Activated CD8-positive, alpha-beta T cell treated with anti-CD3 and anti-CD28 coated beads, Interleukin-2, amount 10 ng/mL, durations not matched to agents 7 days and 5 days (primary cell): ENCODE results near the gene LMAN1L. TPM values are rescaled to one million over a fixed set of nuclear protein-coding genes. Genes with fewer than 3 reads are reported as not detected.

Source experiments
- ATAC-seq: fragments of 150-1000 bp; cut with Tn5 transposase; one replicate; pipeline ENCODE4 v1.10.0; 2021; ENCODE audit warnings: moderate library complexity
- CTCF ChIA-PET: fragments of 350-600 bp; sonication (Branson Sonifier 250); formaldehyde crosslinking; loops from one replicate; lab custom pipeline; 2021; ENCODE audit warnings: antibody characterized with exemption; lab: Charles Lee
- POLR2A ChIA-PET: fragments of 350-600 bp; sonication (Branson Sonifier 250); formaldehyde crosslinking; loops from one replicate; lab custom pipeline; 2021; ENCODE audit warnings: antibody characterized with exemption; lab: Charles Lee
- DNase-seq: peaks from one replicate; pipeline ENCODE4 v3.0.0-alpha.2; 2020
- H3K27ac Mint-ChIP-seq: one replicate; pipeline ENCODE4 v1.8.0; 2021; ENCODE audit warnings: mild to moderate bottlenecking, mixed read lengths
- H3K27me3 Mint-ChIP-seq: one replicate; pipeline ENCODE4 v1.8.0; 2021; ENCODE audit warnings: low read depth, mixed read lengths
- H3K36me3 Mint-ChIP-seq: one replicate; pipeline ENCODE4 v1.8.0; 2021; ENCODE audit warnings: low read depth, mixed read lengths
- H3K4me1 Mint-ChIP-seq: one replicate; pipeline ENCODE4 v1.8.0; 2021; ENCODE audit warnings: low read depth, mixed read lengths
- H3K4me3 Mint-ChIP-seq: one replicate; pipeline ENCODE4 v1.8.0; 2021; ENCODE audit warnings: mild to moderate bottlenecking, mixed read lengths
- H3K9me3 Mint-ChIP-seq: one replicate; pipeline ENCODE4 v1.8.0; 2022; ENCODE audit warnings: mixed read lengths; ENCODE audit not compliant: insufficient read depth
- total RNA-seq, 2 experiments: library from RNA; stranded (reverse); gene quantifications; one replicate each; pipeline ENCODE4 v1.2.3, GENCODE V29; 2021

The LMAN1L gene
- total RNA-seq, 2 experiments from 2014 or later = 0.47 to 1.0 TPM

DNA sequence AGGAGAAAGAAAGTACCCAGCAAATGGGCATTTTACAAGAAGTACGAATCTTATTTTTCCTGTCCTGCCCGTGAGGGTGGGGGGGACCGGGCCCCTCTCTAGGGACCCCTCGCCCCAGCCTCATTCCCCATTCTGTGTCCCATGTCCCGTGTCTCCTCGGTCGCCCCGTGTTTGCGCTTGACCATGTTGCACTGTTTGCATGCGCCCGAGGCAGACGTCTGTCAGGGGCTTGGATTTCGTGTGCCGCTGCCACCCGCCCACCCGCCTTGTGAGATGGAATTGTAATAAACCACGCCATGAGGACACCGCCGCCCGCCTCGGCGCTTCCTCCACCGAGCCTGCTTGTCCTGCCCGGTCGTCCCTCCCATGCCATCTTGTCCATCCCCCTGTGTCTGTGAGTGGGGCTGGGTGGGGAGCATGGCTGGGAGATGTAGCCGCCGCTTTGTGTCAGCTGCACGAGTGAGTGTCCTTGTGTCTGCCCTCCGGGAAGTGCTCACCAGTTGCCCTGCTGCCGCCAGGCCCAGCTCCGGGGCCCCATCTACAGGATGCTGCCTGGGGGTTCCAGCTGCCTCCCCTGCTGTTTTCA is 9.7 kb upstream of the LMAN1L start:
- H3K4me3 Mint-ChIP-seq = no peak overlapping the region
- no peaks in the 10 kb centered on the region for H3K9me3 Mint-ChIP-seq
- H3K27me3 Mint-ChIP-seq = no peaks in the 10 kb centered on the region
- peaks cover 52% of the 10 kb centered on the region for H3K4me1 Mint-ChIP-seq
- ChIA-PET CTCF (interaction anchor here (7.2 kb wide), 1 partner anchor 9 kb away, joined by 27 read pairs; no protein-coding TSS in a partner anchor), POLR2A (no interaction called here)
- DNase-seq (no peak), ATAC-seq (no peak)
- H3K27ac Mint-ChIP-seq = no peak overlapping the region
- peaks cover 62% of the 10 kb centered on the region for H3K36me3 Mint-ChIP-seq

DNA sequence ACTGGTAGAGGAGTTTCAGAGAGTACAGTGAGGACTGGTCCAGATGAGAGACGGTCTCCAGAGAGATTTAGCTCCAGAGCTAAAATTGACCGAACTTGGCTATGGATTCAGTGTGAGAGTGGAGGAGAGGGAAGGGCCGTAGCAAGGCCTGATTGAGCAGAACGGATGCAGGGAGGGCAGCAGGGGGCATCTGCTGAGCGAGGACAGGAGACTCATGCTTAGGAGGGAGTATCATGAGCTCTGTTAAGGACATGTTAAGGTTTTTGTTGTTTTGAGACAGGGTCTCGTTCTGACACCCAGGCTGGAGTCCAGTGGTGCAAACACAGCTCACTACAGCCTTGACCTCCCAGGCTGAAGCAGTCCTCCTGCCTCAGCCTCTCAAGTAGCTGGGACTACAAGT is 7.7 kb upstream of the LMAN1L start:
- ChIA-PET CTCF (interaction anchor here (0.8 to 7.2 kb wide), 5 partner anchors 11 to 33 kb away, joined by 3 to 27 read pairs (median 7); no protein-coding TSS in a partner anchor), POLR2A (interaction anchor here (1.0 to 1.2 kb wide), 4 partner anchors 12 to 28 kb away, joined by 3 to 4 read pairs (median 4); no protein-coding TSS in a partner anchor)
- Mint-ChIP-seq H3K9me3 (no peaks in the 10 kb centered on the region), H3K4me1 (peaks cover 33% of the 10 kb centered on the region), H3K27ac (peak overlapping the region; percentile 61), H3K27me3 (peaks cover 5% of the 10 kb centered on the region), H3K4me3 (no peak overlapping the region), H3K36me3 (peaks cover 45% of the 10 kb centered on the region)
- ATAC-seq (no peak), DNase-seq (no peak)

DNA sequence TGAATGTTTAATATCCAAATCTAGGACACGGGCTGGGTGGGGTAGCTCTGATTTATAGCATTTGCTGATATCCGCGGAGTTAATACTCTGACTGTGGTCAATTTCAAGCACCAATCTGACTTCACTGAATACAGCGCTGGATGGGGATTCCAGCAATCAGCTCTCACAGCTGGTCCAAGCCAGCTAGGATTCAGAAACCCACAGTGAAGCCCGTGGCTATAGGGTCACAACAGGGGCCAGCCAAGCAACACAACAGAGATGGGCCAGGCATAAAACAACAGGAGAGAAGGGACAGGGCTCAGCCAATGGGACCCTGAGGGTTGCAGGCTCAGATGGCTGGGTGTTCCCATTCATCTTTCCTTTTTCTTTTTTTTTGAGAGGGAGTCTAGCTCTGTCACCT is 5.4 kb upstream of the LMAN1L start:
- Mint-ChIP-seq H3K27ac (peak overlapping the region; percentile 44), H3K4me3 (no peak overlapping the region), H3K4me1 (peaks cover 23% of the 10 kb centered on the region), H3K36me3 (peaks cover 25% of the 10 kb centered on the region), H3K27me3 (peaks cover 7% of the 10 kb centered on the region), H3K9me3 (no peaks in the 10 kb centered on the region)
- CTCF ChIA-PET = interaction anchor here (1.0 to 7.2 kb wide), 3 partner anchors 14 to 36 kb away, joined by 4 to 27 read pairs (median 4); no protein-coding TSS in a partner anchor
- ATAC-seq = no peak
- no peak for DNase-seq
- POLR2A ChIA-PET = interaction anchor here (0.8 to 1.3 kb wide), 2 partner anchors 19 to 39 kb away, joined by 3 read pairs; partner anchors contain the start of gene CPLX3

DNA sequence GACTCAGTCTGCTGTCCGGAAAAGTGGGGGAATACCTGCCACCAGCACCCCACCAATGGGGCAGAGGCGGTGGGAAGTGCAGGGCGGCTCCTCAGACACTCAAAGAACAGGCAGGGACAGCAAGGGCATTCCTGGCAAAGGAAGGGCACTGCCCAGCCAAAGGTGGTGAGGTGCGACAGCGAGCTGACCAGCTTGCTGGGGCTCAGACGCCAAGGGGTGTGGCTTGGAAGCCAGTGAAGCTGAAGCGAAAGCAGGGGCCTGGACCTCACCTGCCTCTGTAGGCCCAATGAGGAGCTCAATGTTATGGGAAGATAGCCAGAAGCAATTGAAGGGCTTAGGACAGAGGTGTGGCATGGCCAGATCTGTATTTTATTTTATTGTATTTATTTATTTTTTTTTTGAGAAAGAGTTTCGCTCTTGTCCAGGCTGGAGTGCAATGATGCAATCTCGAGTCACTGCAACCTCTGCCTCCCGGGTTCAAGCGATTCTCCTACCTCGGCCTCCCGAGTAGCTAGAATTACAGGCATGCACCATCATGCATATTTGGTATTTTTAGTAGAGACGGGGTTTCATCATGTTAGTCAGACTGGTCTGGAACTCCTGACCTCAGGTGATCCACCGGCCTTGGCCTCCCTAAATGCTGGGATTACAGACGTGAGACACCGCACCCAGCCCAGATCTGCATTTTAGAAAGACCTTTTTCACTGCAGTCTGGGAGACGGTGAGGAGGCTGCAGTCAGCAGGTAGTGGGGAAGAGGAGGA is 4.4 kb upstream of the LMAN1L start:
- ChIA-PET CTCF (interaction anchor here (0.6 to 7.2 kb wide), 7 partner anchors 9 to 93 kb away, joined by 3 to 27 read pairs (median 4); no protein-coding TSS in a partner anchor), POLR2A (interaction anchor here (0.7 to 1.3 kb wide), 2 partner anchors 40 to 163 kb away, joined by 3 read pairs; no protein-coding TSS in a partner anchor)
- DNase-seq (no peak), ATAC-seq (no peak)
- H3K27me3 Mint-ChIP-seq = peaks cover 7% of the 10 kb centered on the region
- peak overlapping the region; percentile 55 for H3K27ac Mint-ChIP-seq
- H3K4me3 Mint-ChIP-seq = no peak overlapping the region
- no peaks in the 10 kb centered on the region for H3K9me3 Mint-ChIP-seq
- H3K4me1 Mint-ChIP-seq = peaks cover 23% of the 10 kb centered on the region
- H3K36me3 Mint-ChIP-seq = peaks cover 18% of the 10 kb centered on the region

DNA sequence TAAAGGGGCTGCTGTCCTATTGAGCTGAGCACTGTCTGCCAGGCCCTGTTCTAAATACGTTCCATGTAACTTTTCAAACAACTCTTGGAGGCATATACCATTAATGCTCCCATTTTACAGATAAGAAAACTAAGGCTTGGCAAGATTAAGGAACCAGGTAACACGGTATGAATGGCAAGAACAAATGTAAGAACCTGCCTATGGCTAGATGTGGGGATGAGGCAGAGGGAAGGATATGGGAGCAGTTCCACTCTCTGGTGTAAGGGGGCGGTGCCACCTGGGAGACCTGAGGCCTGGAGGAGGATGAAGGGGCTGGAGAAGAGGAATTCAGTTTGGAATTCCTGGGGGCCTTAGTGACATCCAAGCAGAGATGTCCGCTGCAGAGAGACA is 3.8 kb upstream of the LMAN1L start:
- H3K36me3 Mint-ChIP-seq = peaks cover 16% of the 10 kb centered on the region
- no peaks in the 10 kb centered on the region for H3K9me3 Mint-ChIP-seq
- peaks cover 7% of the 10 kb centered on the region for H3K27me3 Mint-ChIP-seq
- H3K27ac Mint-ChIP-seq = peak overlapping the region; percentile 56
- POLR2A ChIA-PET = interaction anchor here (1.3 kb wide), 1 partner anchor 41 kb away, joined by 3 read pairs; no protein-coding TSS in a partner anchor
- ATAC-seq (no peak), DNase-seq (no peak)
- CTCF ChIA-PET = interaction anchor here (0.6 to 1.4 kb wide), 4 partner anchors 9 to 93 kb away, joined by 3 to 4 read pairs (median 4); no protein-coding TSS in a partner anchor
- peaks cover 23% of the 10 kb centered on the region for H3K4me1 Mint-ChIP-seq
- no peak overlapping the region for H3K4me3 Mint-ChIP-seq

DNA sequence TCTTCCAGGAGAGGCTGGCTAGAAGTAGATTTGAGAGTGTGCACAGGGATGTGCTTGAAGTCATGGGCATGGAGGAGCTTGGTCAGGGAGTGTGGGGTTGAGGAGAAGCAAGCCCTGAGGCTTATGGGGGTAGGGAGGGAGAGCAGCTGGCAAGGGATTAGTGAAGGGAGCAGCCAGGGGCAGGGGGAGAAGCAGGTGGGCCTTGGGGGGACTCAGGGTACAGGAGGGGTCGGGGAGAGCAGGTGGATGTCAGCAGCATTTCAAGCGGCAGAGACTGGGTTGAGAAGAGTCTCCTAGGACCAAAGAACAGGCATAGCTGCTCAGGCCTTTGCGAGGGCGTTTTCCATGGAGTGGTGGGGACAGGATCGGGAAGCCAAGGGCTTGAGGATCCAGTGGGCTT is 3.4 kb upstream of the LMAN1L start:
- ChIA-PET CTCF (interaction anchor here (0.6 to 1.8 kb wide), 6 partner anchors 21 to 92 kb away, joined by 3 to 6 read pairs (median 4); no protein-coding TSS in a partner anchor), POLR2A (interaction anchor here (0.6 kb wide), 1 partner anchor 138 kb away, joined by 3 read pairs; no protein-coding TSS in a partner anchor)
- ATAC-seq (no peak), DNase-seq (no peak)
- Mint-ChIP-seq H3K36me3 (peaks cover 12% of the 10 kb centered on the region), H3K9me3 (no peaks in the 10 kb centered on the region), H3K4me1 (peaks cover 22% of the 10 kb centered on the region), H3K27me3 (peaks cover 7% of the 10 kb centered on the region), H3K4me3 (no peak overlapping the region), H3K27ac (peak overlapping the region; percentile 56)

DNA sequence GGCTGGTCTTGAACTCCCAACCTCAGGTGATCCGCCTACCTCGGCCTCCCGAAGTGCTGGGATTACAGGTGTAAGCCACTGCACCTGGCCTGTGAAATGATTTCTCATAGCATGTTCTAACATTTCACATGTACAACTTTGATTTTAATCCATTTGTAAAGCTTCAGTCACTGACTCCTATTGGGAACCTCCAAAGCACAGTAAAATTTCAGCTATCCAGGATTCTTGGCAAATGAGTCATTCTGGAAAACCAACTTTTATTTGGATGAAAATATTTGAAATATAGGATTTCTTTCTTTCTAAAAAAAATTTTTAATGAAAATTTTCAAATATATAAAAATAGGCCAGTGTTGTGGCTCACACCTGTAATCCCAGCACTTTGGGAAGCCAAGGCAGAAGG is 2.7 kb upstream of the LMAN1L start:
- H3K4me1 Mint-ChIP-seq = peaks cover 18% of the 10 kb centered on the region
- no peaks in the 10 kb centered on the region for H3K9me3 Mint-ChIP-seq
- peaks cover 7% of the 10 kb centered on the region for H3K27me3 Mint-ChIP-seq
- H3K4me3 Mint-ChIP-seq = no peak overlapping the region
- ATAC-seq (no peak), DNase-seq (no peak)
- POLR2A ChIA-PET = interaction anchor here (0.6 to 0.8 kb wide), 2 partner anchors 35 to 138 kb away, joined by 3 read pairs; no protein-coding TSS in a partner anchor
- H3K27ac Mint-ChIP-seq = no peak overlapping the region
- CTCF ChIA-PET = interaction anchor here (0.8 to 1.8 kb wide), 4 partner anchors 22 to 92 kb away, joined by 3 to 6 read pairs (median 4); no protein-coding TSS in a partner anchor
- H3K36me3 Mint-ChIP-seq = peaks cover 4% of the 10 kb centered on the region

DNA sequence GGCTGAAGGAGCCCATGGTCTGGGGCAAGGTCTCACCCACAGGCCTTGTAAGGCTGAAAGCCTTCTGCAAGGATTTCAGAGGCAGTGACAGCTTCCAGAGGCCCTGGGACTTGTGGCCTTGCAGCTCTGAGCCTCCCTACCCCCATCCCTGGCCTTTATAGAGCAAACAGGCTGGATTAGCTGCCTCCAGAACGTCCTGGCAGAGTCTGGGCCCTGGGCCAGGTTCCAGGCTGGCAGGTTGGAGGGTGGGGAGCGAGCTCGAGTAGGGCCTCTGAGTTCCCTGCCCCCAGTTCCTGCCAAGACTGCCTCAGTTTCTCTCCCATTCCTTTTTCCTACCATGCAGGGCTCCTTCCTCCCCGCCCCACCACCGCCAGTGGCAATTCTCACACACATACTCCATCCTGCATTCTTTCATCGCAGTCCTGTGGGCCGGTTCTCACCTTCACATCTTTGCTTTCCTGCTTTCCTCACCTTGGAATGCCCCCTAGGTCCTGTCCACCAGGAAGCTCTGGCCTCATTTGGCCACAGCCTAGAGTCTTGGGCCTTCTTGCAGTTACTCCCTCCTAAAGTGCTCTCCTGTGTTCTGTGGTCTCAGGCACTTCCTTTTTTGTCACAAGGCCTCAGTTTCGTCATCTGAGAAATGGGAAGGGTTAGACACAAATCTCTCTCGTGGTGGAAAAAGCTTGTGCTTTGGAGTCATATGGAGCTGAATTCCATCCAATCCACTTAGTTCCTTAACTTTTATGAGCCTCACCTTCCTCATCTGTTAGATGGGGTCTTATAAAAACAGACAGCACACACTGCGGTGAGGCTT is 2.7 kb downstream of the LMAN1L start:
- ChIA-PET CTCF (interaction anchor here (1.1 to 1.5 kb wide), 2 partner anchors 86 to 181 kb away, joined by 3 to 4 read pairs; no protein-coding TSS in a partner anchor), POLR2A (no interaction called here)
- H3K4me1 Mint-ChIP-seq = peaks cover 11% of the 10 kb centered on the region
- no peak for DNase-seq
- H3K27ac Mint-ChIP-seq = no peak overlapping the region
- H3K36me3 Mint-ChIP-seq = no peaks in the 10 kb centered on the region
- H3K9me3 Mint-ChIP-seq = no peaks in the 10 kb centered on the region
- peaks cover 2% of the 10 kb centered on the region for H3K27me3 Mint-ChIP-seq
- no peak for ATAC-seq
- no peak overlapping the region for H3K4me3 Mint-ChIP-seq

DNA sequence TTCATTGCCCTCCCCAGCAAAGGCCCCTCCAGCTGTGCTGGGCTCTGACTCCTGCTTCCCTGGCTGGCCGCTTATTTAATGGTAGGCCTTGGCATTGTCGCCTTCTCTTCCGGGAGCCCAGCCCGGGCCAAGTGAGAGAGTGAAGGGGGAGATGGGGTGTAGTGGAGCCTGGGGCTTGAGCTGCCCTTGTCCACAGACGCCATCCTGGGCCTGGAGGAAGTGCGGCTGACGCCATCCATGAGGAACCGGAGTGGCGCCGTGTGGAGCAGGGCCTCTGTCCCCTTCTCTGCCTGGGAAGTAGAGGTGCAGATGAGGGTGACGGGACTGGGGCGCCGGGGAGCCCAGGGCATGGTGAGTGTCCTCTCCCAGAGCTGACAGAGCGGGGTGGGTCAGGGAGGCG is 3.3 kb downstream of the LMAN1L start:
- no peak overlapping the region for H3K4me3 Mint-ChIP-seq
- peaks cover 11% of the 10 kb centered on the region for H3K4me1 Mint-ChIP-seq
- H3K27ac Mint-ChIP-seq = no peak overlapping the region
- ChIA-PET CTCF (interaction anchor here (1.1 to 1.5 kb wide), 2 partner anchors 86 to 181 kb away, joined by 3 to 4 read pairs; no protein-coding TSS in a partner anchor), POLR2A (no interaction called here)
- no peak for ATAC-seq
- DNase-seq = no peak
- H3K36me3 Mint-ChIP-seq = no peaks in the 10 kb centered on the region
- peaks cover 2% of the 10 kb centered on the region for H3K27me3 Mint-ChIP-seq
- no peaks in the 10 kb centered on the region for H3K9me3 Mint-ChIP-seq

DNA sequence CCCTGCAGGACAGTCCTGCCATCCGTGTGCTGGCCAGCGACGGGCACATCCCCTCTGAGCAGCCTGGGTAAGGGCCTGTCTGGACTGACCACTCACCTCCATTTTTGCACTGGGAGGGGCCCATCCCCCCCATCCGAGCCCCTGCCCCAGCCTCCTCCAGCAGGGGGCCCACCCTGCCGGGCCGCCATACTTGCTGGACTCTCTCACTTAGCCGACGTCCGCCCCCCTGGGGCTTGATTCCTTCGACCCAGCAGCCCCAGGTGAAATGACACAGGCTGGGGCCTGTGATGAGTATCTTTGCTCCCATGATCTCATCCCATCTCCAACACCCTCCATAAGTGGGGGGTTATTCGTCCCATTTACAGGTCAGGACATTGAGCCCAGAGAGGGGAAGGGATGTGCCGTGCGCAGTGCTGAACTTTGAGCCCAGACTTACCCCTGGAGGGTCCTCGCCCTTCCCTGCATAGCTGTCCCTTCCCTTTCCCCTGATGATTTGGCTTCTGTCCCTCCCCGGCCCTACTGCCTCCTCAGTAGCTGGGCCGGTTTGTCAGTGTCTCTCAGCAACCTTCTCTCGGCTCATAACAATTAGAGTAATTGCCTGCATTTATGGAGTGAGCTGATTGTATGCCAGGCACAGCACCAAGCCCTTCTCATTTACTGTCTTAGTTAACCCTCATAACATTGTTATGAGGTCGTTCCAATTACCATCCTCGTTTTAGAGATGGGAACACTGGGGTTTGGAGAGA is 4.2 kb downstream of the LMAN1L start:
- Mint-ChIP-seq H3K36me3 (no peaks in the 10 kb centered on the region), H3K27me3 (no peaks in the 10 kb centered on the region), H3K9me3 (no peaks in the 10 kb centered on the region), H3K4me1 (peaks cover 11% of the 10 kb centered on the region), H3K27ac (no peak overlapping the region), H3K4me3 (no peak overlapping the region)
- ChIA-PET POLR2A (no interaction called here), CTCF (no interaction called here)
- ATAC-seq (no peak), DNase-seq (no peak)
